Globus pallidus (tissue), 1 donor: Measurements from ENCODE around the gene COG4.
A peak's percentile ranks its signal among the peaks of the same experiment; 100 is the strongest.
"Not testable (repeated sequence)": the region's sequence is repeated elsewhere in the genome, so short reads cannot be mapped to it uniquely, and the experiment has no call there.

ENCODE experiments used
- DNase-seq: peaks from one replicate; pipeline ENCODE4 v3.0.0-alpha.2; 2015; ENCODE audit warnings: low spot score

Gene COG4

DNA sequence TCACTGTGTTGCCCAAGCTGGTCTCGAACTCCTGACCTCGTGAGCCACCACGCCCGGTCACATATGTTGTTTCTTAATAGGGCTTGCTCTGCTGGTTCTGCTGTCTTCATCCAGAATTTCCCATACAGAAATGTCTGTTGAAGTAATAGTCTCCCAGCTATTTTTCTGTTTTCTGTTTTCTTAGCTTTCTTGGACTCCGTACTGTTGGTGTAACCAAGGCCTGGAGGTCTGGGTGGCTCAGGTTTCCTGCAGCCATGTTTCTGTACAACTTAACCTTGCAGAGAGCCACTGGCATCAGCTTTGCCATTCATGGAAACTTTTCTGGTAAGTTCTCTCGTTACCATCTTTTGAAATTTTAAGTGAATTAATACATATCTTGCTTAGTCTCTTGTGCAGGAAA is 3.0 kb upstream of the COG4 start:
- no peak for DNase-seq

DNA sequence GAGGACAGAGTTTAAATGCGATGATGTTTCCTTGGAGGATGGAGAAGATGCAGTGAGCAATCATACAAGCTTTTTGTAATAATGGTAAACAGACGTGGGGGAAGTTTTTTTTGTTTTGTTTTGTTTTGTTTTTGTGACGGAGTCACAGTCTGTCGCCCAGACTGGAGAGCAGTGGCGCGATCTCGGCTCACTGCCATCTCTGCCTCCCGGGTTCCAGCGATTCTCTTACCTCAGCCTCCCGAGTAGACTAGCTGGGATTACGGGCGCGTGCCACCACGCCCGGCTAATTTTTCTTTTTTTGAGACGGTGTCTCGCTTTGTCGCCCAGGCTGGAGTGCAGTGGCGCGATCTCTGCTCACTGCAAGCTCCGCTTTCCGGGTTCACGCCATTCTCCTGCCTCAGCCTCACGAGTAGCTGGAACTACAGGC is 1.1 kb upstream of the COG4 start:
- not testable (repeated sequence) for DNase-seq

DNA sequence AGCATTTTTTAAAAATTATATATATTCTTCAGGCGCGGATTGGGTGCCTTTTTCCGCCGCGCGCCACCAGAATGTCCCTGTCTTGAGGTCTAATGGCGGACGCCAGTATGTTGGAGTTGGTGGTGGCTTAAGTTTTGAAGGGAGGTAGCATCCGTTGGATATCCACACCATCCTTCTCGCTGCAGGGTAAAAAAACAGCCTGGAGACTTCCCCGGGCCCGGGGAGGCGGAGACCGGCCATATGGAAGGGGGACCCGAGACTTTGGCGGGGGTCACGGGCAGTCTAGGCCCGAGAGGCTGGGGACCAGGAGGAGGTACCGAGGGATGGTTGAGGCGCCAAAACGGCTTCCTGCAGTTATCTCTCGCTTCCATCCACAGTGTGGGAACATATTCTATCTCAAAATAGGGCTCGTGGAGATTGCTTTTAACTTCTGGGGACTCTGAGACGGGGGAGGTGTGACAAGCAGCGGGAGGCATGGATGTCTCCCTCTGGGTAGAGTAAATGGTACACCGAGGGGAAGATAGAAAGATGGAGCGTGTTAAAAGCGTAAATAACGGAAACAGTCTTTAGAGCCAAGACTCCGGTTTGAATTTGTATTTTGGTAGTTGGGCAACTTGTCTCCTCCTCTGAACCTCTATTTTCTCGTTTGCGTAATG is 517 bp upstream of the COG4 start, which contains the start of gene SF3B3:
Gene SF3B3, plus strand, starts transcription at position 74 of the 656 bp plus-strand sequence. CDS start 2,841 bp downstream, outside the sequence.
- DNase-seq = peak; percentile 81

DNA sequence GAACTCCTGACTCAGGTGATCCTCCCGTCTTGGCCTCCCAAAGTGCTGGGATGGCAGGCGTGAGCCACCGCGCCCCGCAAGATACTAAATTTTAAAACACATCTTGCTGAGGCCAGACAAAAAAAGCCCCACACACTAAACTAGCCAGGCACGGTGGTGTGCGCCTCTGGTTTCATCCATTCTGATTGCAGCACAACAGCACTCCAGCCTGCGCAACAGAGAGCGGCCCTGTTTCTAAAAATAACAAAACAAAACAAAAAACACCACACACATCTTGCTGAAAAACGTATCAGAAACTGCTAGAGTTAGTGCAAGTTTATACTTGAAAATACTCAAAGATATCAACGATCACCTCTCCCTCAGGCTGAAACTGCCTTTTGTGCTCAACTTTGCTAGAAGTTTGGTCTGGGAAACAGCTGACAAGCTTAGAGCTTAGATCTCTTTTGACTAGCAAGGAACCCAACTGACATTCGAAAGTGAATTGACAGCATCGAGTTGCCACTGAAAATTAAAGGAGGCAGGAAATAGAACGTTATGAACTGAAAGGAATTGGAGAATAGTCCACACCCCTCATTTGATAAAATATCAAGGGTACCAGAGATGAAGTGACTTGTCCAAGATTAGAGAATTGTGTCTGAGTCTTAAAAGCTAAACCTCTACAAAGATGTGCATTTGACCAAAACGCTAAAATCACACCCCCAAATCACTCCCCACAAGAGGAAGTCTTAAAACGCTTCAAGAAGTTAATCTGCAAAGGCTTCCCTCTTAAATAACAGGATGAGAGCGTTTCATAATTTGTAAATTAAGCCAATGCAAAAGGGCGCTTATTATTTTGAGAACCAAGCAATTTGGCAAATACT is 908 bp downstream of the COG4 start:
- DNase-seq = no peak

DNA sequence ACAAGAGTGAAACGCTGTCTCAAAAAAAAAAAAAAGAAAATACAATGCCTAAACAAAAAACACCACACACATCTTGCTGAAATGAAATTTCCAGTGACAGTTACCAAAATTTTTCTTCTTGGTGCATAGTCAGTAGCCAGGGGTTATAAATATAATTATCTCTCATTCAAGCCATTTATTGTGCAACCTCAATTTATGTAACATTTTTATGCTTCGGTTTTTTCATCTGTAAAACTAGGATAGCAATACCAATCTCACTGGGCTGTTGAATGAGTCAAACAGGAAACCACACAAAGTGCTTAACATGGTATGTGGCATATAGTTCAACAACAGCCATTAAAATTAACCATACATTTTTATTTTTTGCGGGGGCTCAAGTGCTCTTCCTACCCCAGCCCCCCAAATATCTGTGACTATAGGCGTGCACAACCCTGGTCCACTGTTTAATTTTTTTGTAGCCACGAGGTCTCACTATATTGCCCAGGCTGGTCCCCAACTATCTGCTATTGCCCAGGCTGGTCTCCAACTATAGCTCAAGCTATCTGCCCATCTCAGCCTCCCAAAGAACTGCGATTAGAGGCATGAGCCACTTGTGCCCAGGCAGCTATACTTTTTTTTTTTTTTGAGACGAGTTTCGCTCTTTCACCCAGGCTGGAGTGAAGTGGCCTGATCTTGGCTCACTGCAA is 2.6 kb downstream of the COG4 start:
- DNase-seq = no peak

DNA sequence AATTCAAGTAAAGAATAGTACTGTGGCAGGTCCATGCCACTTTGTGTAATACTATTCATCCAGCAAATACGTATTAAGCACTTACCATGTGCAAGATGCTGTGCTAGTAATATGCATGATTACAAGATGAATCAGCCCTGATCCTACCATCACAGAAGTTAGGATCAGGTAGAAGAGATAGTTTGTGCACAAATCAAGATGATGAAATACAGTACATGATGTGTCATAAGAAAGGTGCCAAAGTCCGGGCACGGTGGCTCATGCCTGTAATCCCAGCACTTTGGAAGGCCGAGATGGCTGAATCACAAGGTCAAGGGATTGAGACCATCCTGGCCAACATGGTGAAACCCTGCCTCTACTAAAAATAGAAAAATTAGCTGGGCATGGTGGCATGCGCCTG is 10.9 kb downstream of the COG4 start:
- DNase-seq = no peak

DNA sequence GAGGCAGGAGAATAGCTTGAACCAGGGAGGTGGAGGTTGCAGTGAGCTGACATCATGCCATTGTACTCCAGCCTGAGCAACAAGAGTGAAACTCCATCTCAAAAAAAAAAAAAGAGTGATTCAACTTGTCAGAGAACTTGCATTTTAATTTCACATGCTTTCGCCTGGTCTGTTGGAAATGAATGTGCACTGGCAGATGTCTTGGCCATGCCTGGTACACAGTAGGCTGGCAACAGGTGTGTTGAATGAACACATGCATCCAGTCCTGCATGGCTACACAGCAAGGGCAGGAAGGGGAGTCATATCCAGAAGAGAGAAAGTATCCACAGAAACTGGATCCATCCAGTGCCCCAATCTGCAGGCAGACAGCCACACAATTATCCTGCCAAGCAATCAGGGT is 11.5 kb downstream of the COG4 start:
- DNase-seq = no peak

DNA sequence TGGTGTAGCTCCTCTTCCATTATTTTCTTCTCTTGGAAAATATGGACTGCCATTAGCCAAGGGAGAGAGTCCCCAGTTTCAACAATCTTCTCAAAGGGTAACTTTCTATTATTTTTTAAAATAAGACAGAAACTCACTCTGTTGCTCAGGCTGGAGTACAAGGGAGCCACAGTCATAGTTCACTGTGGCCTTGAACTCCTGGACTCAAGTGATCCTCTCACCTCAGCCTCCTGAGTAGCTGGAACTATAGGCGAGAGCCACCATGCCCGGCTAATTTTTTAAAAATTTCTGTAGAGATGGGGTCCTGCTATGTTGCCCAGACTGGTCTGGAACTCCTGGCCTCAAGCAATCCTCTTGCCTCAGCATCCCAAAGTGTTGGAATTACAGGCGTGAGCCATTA is 13.1 kb downstream of the COG4 start:
- no peak for DNase-seq

DNA sequence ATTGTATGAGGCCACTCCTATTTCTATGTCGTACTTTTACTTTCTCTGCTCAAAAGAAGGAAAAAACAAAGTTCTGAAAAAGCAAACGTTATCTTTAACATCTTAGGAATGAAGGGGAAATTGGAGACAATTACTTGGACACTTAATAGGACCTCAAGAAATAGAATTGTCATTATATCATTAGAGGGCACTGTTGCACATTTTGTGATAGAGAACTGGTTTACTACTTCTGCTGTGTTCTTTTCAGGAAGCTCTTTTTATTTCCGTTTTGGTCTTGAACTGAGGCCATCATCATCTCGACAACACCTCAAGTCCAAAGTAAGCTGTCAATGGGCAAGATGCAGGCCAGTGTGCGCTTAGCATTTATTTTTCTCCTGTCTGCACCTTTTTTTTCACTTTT is 14.6 kb downstream of the COG4 start:
- DNase-seq = no peak

DNA sequence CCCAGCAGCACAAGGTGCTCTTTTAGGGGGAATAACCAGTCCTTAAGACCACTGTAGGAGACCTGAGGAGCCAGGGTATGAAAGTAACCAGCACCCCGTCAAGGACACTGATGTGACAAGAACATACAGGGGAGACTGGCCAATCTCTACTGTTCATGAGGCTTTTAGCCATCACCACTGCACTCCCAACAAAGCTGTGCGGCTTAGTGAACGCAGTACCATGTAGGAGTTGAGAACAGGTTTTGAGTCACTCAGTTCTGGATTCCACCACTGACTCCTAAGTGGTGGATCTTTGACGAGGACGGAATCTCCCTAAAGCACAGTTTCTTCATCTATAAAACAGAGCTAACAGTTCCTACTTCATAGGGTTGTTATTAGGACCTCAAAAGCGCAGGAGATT is 26.8 kb downstream of the COG4 start:
- no peak for DNase-seq

DNA sequence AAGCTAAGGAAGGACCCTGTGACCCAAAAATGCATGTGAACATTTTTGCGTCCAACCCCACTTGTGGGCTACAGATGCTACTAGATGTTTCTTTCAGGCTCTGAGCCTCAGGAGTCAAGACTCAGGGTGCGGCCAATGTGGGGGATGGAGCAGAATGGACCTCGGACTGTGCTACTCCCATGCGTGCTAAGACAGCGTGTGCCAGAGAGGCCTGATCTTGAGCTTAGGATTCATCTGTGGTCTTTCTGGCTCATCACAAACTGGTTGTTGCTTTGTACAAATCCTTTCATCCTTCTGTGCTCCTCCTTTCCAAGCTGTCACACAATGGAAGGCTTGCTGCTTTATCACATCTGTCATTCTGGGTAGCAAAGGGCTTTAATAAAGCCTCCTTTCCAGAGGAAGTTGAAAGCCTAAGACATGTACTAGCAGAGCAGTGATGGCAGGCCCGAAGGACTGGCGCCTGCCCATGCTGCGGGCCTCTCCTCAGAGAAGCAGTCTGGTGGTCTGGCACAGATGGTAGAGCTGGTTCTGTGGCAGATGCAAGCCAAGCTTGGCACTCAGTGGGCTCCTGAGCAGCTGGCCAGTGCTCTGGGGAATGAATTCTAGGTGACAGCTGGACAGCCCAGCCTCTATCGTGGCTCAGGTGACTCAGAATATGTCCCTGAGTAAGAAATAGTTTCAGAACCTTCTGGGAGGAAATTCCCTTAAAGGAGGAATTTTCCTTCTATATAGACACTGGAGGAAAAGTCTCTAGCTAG is 27.8 kb downstream of the COG4 start:
- no peak for DNase-seq

DNA sequence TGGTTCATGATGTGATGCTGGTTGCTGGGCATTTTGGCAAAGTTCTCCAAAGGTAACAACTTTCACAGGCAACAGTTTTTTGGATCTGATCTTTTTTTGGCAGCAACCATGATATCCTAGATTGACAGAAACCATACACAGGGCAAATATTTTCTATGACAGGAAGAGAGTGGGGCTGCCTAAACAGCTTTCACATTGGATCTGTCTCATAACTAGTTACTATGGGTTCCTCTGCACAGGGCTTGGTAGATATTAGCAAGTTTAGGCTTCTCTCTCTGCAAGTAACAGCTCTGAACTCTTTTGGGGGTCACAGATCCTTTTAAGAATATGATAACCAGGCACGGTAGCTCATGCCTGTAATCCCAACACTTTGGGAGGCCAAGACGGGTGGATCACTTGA is 28.6 kb downstream of the COG4 start:
- no peak for DNase-seq

DNA sequence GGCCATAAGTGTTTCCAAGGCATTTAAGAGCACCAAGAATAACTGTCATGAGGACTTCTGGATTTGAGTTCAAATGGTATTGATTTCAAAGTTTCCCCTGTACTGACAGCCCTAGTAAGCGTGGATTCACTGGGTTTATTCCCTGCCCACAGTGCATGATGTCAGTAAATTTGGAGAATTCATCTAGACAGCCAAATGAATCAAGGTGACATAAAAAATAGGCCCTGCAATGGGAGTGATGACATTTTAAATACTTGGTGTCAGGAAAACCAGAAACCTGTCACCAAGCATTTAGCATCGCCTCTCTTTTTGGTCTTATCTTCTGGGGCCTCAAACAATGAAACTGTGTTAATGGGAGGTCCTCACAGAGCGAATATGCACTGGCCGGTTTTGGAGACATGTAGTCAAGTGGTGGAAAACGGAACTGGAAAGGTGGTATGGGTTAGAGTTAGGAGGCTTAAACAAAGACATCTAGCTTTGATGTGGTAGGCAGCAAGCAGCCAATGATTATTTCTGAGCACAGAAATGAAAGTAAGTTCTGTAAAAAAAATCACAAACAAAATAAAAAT is 29.1 kb downstream of the COG4 start:
- DNase-seq = no peak

DNA sequence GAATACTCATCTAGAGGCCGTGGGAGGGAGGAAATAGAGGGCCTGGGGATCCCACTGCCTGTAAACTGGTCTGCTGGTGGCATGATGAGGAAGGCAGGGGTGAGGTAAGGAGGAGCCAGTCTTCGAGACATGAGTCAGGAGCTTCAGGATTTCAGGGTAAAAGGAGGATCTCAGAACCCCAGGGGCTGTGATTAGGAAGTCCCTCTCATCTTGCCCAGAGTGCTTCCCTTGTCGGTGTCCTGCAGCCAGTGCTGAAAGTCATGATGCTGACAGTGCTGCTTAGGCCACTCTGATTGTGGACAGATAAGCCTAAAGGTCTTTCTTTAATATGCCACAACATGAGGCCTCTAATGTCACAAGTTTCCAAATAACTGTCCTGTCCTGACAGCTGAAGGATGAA is 29.6 kb downstream of the COG4 start:
- DNase-seq = no peak

DNA sequence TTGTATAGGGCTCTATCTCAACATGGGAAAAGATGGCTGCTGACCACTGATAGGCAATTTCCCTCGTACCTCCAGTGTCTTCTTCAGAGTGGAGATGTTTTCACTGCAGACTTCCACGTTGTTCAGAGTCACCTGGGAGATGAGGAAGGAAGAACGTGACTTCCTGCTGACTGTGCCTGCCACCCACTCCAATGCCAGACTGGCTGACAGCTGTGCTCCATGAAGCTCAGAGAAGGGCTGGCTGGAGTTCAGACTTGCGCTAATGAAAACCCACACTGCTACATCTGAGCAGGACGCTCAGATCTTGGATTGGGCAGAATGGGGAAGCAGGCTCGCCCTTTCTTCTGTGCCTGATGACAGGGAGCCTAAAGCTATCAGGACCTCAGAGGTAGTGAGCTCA is 33.1 kb downstream of the COG4 start:
- no peak for DNase-seq

DNA sequence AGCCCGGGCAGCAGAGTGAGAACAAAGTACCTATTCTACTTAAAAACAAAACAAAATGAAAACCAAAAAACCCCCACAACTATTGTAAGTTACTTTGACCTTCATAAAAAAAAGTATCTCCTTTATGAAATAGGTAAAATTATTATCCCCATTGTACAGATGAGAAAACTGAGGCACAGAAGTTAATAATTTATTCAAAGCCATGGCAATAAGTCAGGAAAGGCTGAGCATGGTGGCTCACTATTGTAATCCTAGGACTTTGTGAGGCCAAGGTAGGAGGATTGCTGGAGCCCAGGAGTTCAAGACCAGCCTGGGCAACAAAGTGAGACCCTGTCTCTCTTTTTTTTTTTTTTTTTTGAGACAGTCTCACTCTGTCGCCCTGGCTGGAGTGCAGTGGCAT is 38.5 kb downstream of the COG4 start:
- DNase-seq = no peak

DNA sequence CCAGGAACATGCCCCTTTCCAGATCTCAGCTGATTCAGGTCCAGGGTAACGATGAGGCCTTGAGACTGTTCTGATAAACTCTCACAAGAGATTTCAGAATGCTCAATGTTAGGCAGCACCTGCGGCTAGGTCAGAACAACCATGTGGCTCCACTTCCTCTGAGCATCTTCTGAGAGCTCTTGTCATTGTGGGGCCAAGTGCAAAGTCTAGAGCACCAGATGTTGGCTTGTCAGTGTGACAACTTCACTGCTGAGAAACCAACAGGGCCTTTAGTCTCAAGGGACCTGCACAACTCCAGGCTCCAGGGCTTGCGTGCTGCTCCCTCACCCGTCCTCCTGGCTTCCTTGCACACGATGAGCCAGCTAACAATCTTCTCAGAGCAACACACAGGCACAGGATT is 39.9 kb downstream of the COG4 start:
- DNase-seq = no peak

DNA sequence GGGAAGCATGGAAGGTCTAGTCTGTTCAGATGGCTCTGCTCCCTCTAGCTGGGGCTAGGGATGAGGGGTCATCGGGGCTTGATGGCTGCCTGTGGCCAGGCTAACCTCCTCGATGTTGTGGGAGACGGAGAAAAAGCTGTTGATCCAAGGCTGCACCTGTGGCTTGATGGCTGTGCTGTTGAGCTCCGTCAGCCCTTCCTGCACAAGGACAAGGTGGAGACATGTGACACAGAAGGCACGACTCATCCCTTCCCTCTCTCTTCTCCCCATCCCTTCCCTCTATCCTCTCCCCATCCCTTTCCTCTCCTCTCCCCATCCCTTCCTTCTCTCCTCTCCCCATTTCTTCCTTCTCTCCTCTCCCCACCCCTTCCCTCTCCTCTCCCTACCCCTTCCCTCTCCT is 40.7 kb downstream of the COG4 start:
- DNase-seq = no peak

DNA sequence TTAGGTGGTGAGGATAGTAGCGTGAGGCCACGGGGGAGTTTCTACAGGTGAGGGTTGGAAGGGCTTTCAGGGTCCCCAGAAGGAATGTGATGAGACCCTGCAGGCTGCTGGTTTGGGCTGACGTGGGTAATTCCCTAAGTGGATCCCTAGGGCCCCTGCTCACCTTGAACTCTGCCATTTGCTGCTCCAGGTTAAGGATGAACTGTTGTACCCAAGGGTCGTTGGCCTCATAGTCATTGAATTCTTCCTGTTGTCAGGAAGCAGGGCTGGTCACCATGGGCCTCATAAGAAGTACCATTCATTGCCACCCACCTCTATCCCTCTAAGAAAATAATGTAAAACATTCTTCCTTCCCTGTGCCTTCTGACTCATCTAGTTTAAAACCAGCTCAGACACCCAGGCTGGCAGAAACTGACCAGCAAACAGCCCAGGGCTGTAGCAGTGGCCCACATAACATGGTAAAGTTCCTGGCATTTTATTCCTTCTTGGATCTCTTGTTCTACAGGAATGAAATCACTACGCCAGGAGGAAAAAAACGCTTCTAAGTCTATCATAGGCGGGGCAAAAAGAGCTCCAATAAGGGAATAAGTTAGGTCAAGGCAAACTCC is 41.3 kb downstream of the COG4 start:
- no peak for DNase-seq

DNA sequence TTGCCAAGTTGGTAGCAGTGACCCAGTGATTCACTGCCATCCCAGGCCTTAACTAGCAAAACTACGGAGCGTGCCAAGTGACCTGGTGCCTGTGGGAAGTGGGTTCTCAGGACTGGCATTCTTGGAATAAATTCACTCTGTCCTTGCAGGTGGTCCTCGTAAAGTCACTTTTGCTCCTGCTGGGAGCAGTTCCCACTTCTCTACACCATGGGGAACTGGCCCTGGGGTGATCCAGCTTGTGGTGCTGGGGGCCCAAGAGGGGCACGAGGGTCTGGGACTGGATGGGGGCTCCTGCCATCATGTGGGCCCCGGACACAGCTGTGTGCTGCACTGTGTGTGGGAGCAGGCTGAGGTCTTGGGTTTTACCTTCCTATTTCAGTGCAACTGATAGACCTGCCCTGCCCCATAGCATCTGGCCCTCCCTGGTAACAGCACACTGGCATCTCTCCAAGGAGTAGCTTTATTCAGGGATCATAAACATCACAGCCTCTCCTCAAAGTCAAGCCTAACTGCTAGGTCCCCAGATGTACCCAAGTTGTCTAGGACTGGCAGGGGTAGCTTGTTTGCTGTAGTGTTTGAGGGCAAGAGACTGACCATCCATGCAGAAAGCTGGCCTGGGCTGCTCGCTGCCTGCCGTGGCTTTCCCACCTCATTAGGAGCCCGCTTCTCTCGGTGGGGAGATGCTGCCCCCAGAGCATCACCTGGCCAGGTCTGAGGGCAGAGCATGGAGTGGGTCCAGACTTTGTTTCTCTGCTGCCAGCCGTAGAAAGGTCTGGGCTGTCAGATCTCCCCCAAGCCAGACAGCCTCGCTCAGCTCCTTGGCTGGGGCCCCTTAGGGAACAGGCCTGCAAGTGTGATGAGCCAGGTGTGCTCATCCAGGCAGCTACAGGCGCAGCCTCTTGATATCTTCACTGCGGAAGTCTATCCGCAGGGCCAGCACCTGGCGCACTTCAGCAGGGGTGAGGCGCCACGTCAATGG is 42.9 kb downstream of the COG4 start:
- DNase-seq = no peak
